Right cardiac atrium (tissue), 5 donors: Measurements from ENCODE around the gene PRKN. TPM values are rescaled to one million over a fixed set of nuclear protein-coding genes. Genes with fewer than 3 reads are reported as not detected.
A peak's percentile ranks its signal among the peaks of the same experiment; 100 is the strongest.

Source experiments
- ATAC-seq, 2 donors: fragments of 200-7000 bp; cut with Tn5 transposase; one replicate each; pipeline versions ENCODE4 v1.8.0 to v1.9.1; 2020; ENCODE audit warnings: moderate library complexity in 2 of 2, mild to moderate bottlenecking in 1 of 2
- DNase-seq, 3 donors: peaks; one replicate each; pipeline ENCODE4 v3.0.0-alpha.2; 2020
- H3K27ac ChIP-seq: one replicate; pipeline ENCODE4 v1.5.1; 2013; ENCODE audit warnings: mild to moderate bottlenecking, low read length, control low read depth, moderate library complexity
- H3K27me3 ChIP-seq: one replicate; pipeline ENCODE4 v1.6.1; 2013; ENCODE audit not compliant: control insufficient read depth, insufficient read depth
- H3K4me1 ChIP-seq: one replicate; pipeline ENCODE4 v1.6.1; 2013; ENCODE audit warnings: low read length; ENCODE audit not compliant: control insufficient read depth, insufficient read depth
- H3K4me3 ChIP-seq: one replicate; pipeline ENCODE4 v1.5.1; 2013; ENCODE audit warnings: low read length, control low read depth
- H3K9me3 ChIP-seq: one replicate; pipeline ENCODE4 v1.6.1; 2013; ENCODE audit warnings: low read length; ENCODE audit not compliant: control insufficient read depth
- WGBS: extraction: QIAGEN DNeasy Blood & Tissue Kit; methylation state at CpG from one replicate; pipeline ENCODE4 v1.1.7; 2013; 5-methylcytosine and 5-hydroxymethylcytosine counted together
- intact Hi-C, 4 donors: fragments of 100-400 bp; cut with DNase I; formaldehyde crosslinking; loops; one replicate each; pipeline versions ENCODE4 v1.11.0 to v1.14.0; 2022 to 2023
- polyA plus RNA-seq: library from polyadenylated mRNA; stranded (reverse); fragments of 200-250 nt; gene quantifications from one replicate; pipeline ENCODE4 v1.2.3, GENCODE V29; 2013
- total RNA-seq, 4 donors: library from RNA; stranded (reverse); fragmentation: NEBNext Ultra II Directional; extraction: Animal tissue kit (Norgen Biotek cat#: 25700); gene quantifications; one replicate each; pipeline ENCODE4 v1.2.1, GENCODE V29; 2021
- donor health status: healthy with polysubstance abuse.
- donor health status: DM: no; HTN: yes; CAD: no.
- donor health status: DM: no; HTN: no; CAD: no.
- donor health status: DM: no; HTN: yes; CAD: no; lungs with severe emphysema.
- donor health status: DM: yes; HTN: yes; CAD: no.

The PRKN gene
- total and polyA plus RNA-seq, 5 donors: 9.6 to 33.0 (median 24.8) TPM

DNA sequence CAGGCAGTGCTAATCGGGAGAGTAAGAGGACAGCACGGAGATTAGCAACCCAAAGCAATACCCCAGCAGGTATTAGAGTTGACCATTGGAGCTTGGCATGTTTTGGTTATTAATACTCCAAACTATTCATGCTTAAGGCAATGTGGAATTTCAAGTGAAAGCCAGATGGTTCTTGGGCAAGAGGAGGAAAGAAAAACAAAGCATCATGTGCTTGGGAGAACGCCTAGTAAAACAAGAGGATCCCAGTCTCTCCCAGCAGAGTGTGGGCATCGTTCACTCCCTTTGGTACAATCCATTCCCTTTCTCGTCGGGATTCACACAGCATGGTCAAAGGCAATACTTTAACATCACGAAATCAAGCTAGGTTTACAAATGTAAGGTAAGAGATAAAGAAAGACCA is 349.8 kb downstream of the PRKN start:
- 80% methylated on average over 7 of the region's 7 CpGs for WGBS
- no peaks in the 10 kb centered on the region for H3K4me1 ChIP-seq
- intact Hi-C loops: no loop called here
- no peak overlapping the region for H3K4me3 ChIP-seq
- no peaks in the 10 kb centered on the region for H3K27me3 ChIP-seq
- no peaks in the 10 kb centered on the region for H3K9me3 ChIP-seq
- ATAC-seq (peak in 1 of 2 donors; percentile 40), DNase-seq (no peak)
- no peak overlapping the region for H3K27ac ChIP-seq

DNA sequence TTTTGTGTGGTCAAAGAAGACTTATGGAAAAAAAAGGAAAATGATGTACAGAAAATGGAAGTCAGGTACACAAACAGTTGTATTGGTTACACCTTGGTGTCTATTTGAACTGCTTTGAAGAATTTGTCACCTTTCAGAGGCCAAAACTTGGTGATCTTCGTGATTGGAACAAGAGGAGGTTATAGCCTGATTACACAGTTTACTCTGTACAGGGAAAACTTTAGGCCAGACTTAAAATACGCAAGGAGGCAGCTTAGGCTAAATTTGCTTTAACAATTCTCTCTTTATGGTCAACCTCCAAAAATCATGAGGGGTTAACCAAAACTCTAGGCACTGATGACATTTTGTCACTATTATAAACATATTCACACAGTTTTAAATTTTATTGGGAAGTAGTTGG is 353.7 kb downstream of the PRKN start:
- Histone ChIP-seq H3K27me3 (no peaks in the 10 kb centered on the region), H3K27ac (no peak overlapping the region), H3K9me3 (no peaks in the 10 kb centered on the region), H3K4me3 (no peak overlapping the region), H3K4me1 (peaks cover 3% of the 10 kb centered on the region)
- ATAC-seq: no peak
- 93% methylated on average over 2 of the region's 2 CpGs for WGBS
- intact Hi-C loops: no loop called here
- DNase-seq: no peak

DNA sequence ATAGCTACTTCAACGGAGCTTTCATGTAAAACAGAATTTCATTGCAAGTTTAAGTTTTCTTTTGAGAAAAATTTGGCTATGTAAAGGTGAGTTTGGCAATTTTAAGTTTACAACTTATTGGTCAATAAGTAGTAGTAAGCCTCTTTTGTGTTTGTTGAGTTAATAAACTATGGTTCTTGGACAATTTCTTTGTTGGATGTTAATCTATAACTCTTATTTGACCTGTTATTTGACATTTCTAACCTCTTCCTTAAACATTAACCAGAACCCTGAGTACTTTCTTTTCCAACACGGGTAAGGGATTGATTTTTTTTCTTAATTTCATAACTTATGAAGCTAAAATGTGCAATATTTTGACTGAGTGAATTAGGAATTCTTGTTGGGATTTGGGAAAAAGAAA is 354.4 kb downstream of the PRKN start:
- intact Hi-C loops: no loop called here
- H3K4me1 ChIP-seq: peaks cover 5% of the 10 kb centered on the region
- 90% methylated on average over 2 of the region's 2 CpGs for WGBS
- H3K27me3 ChIP-seq: no peaks in the 10 kb centered on the region
- no peak overlapping the region for H3K27ac ChIP-seq
- H3K4me3 ChIP-seq: no peak overlapping the region
- DNase-seq: no peak
- no peak for ATAC-seq
- H3K9me3 ChIP-seq: no peaks in the 10 kb centered on the region

DNA sequence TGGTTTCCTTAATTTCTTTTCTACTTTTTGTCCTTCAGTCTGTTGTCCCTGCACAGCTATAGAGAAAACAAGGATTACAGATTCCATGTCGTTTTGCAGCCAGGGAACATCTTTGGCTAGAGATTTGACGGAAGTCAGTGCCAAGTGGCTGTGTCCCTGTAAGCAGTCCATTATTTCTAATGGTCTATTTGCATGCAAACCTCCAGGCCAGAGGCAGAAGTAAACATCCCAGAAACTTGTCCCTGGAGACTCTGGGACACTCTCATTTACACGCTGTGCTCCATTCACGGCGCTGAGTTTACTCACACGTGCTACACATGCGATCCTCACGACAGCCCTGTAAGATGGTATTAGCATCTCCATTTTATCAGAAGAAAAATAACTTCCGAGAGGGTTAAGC is 355.5 kb downstream of the PRKN start:
- WGBS: 72% methylated on average over 9 of the region's 9 CpGs
- Histone ChIP-seq H3K27me3 (no peaks in the 10 kb centered on the region), H3K4me3 (no peak overlapping the region), H3K9me3 (no peaks in the 10 kb centered on the region), H3K4me1 (peaks cover 5% of the 10 kb centered on the region), H3K27ac (no peak overlapping the region)
- intact Hi-C loops: no loop called here
- no peak for ATAC-seq
- no peak for DNase-seq

DNA sequence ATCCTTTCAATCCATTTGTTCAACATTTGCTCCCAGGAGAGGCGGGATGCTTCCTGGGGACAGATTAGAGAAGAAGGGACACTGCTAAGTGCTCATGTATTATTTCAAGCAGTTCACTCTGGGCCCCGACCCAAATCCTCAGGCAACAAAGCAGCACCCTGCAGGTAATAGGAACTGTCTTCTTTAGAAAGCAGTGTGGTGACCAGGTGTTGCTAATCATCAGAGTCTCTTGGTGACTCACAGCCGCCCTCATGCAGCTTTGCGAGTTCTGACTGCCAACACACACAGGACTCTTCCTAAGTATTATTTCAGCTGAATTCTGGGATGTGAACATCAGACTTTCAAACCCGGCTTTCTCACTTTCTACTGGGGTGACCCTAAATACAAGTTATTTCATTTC is 356.4 kb downstream of the PRKN start:
- WGBS: 90% methylated on average over 5 of the region's 5 CpGs
- H3K9me3 ChIP-seq: no peaks in the 10 kb centered on the region
- H3K4me3 ChIP-seq: no peak overlapping the region
- no peaks in the 10 kb centered on the region for H3K27me3 ChIP-seq
- no peak for DNase-seq
- peaks cover 5% of the 10 kb centered on the region for H3K4me1 ChIP-seq
- H3K27ac ChIP-seq: no peak overlapping the region
- intact Hi-C loops: no loop called here
- no peak for ATAC-seq

DNA sequence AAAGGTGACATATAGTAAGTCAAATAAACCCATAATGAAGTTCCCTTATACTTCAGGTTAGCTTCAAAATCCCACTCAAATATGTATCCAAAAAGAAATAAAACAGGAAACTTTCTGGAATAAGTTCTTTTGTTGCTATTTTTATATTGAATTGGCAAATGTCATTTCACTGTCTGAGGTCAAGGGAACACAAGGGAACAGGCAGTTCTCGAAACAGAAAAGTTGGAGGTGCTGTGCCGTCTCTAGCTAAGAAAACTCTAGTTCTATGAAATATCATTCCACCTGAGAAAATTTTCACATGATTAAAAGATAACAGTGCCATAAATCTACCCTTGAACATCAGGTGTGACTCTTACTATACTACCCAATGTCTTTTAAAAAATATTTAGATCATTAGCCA is 358.5 kb downstream of the PRKN start:
- H3K4me1 ChIP-seq: peaks cover 5% of the 10 kb centered on the region
- ATAC-seq: no peak
- H3K27ac ChIP-seq: no peak overlapping the region
- H3K9me3 ChIP-seq: no peaks in the 10 kb centered on the region
- 45% methylated on average over 2 of the region's 2 CpGs for WGBS
- H3K27me3 ChIP-seq: no peaks in the 10 kb centered on the region
- DNase-seq: no peak
- H3K4me3 ChIP-seq: no peak overlapping the region
- intact Hi-C loops: no loop called here

DNA sequence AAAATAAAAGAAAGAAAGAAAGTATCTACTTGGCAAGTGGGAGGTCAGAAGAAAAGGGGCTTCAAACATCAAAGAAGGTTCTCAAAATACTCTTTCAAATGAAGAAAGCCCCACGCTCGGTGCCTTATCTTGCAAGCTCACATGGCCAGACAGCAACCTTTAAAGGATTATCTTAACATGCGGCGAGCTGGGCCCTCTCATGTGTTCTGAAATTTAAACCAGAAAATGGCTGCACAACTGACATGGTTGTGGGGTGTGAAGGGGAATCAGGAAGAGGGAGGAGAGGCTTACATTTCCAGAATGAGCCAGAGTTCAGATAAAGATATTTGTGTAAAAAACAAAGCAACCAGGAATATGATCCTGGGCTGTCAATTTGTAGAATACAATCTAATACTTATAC is 363.1 kb downstream of the PRKN start:
- Histone ChIP-seq H3K27me3 (no peaks in the 10 kb centered on the region), H3K4me3 (no peak overlapping the region), H3K9me3 (no peaks in the 10 kb centered on the region), H3K4me1 (peaks cover 2% of the 10 kb centered on the region), H3K27ac (no peak overlapping the region)
- no peak for DNase-seq
- WGBS: 68% methylated on average over 4 of the region's 4 CpGs
- no peak for ATAC-seq
- intact Hi-C loops: no loop called here

DNA sequence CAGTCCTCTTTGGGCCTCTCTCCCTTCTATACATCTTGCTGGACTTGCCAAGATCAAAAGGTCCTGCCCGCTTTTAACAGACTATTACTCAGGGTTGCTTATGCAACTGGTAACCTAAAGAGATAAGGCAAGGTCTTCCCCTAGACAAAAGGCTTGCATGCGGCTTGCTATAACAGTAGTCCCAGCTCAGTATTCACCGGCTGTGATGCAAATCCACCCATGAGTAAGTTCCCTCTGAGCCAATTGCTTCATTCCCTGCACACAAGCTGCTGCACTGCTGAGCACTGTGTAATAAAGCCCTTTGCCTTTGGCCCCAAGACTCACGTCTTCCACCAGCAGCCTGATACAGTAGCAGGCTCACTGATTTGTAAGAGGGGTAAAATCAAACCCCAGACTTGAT is 363.8 kb downstream of the PRKN start:
- intact Hi-C loops: no loop called here
- no peak for ATAC-seq
- peaks cover 2% of the 10 kb centered on the region for H3K4me1 ChIP-seq
- H3K4me3 ChIP-seq: no peak overlapping the region
- no peaks in the 10 kb centered on the region for H3K9me3 ChIP-seq
- no peaks in the 10 kb centered on the region for H3K27me3 ChIP-seq
- DNase-seq: no peak
- H3K27ac ChIP-seq: no peak overlapping the region
- 91% methylated on average over 4 of the region's 4 CpGs for WGBS

DNA sequence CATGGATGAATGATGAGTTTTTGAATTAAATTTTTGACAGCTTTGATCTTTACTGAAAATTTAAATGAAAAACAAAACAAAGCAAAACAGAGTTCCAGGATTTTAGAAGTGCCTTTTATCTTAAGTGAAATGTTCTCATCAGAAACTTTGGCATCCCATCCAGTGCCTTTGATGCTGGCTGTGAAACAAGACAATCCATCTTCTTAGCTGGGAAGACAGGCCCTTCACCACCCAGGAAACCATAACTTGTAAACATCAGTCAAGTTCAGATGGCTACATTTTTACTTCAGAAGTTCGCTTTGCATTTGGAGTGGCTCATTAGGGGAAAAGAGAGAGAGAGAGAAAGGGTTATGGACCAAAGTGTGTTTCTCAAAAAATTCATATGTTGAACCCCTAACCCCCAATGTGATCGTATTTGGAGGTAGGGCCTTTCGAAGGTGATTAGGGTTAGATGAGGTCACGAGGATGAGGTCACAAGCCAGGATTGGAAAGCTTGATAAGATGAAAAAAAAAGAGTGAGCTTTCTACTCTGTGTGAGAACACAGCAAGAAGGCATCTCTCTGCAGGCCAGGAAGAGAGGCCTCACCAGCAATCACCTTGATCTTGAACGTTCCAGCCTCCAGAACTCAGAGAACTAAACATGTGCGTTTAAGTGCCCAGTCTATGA is 366.5 kb downstream of the PRKN start:
- no peak for DNase-seq
- peak in 1 of 2 donors; percentile 50 for ATAC-seq
- H3K27ac ChIP-seq: no peak overlapping the region
- H3K27me3 ChIP-seq: no peaks in the 10 kb centered on the region
- H3K4me1 ChIP-seq: no peaks in the 10 kb centered on the region
- no peaks in the 10 kb centered on the region for H3K9me3 ChIP-seq
- no peak overlapping the region for H3K4me3 ChIP-seq
- WGBS: 74% methylated on average over 6 of the region's 6 CpGs
- intact Hi-C loops: no loop called here

DNA sequence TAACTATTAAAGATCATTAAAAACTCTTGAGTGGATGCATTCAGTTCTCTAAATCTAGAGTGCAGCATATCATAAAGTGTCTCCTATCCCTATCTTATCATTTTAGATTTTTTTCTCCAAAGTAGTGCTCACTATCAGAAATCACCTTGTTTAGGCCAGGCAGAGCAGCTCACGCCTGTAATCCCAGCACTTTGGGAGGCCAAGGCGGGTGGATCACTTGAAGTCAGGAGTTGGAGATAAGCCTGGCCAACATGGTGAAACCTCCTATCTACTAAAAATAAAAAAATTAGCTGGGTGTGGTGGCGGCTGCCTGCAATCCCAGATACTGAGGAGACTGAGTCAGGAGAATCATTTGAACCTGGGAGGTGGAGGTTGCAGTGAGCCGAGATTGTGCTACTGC is 368.9 kb downstream of the PRKN start:
- Histone ChIP-seq H3K27me3 (no peaks in the 10 kb centered on the region), H3K4me1 (no peaks in the 10 kb centered on the region), H3K9me3 (no peaks in the 10 kb centered on the region), H3K27ac (no peak overlapping the region), H3K4me3 (no peak overlapping the region)
- WGBS: 71% methylated on average over 4 of the region's 4 CpGs
- intact Hi-C loops: no loop called here
- no peak for DNase-seq
- no peak for ATAC-seq

DNA sequence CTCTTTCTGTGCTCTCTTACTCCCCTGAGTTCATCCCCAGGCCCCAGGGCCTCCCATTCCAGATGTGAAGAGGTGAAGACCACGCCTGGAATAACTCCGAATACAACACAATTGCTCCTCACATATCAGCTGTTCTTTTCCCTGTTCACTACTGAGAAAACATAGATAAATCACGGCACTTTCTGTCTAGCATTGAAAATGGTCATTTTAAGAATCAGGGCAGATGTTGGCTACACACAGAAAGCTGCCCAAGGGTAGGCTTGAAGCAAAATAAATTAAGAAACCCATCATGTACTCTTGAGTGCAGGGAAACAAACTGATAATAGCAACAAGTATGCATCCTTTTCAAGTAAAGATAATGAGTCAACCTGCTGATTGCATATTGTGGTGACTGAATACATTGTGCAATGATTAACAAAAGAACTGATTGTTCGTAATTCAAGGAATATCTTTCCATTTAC is 382.5 kb downstream of the PRKN start:
- no peak for DNase-seq
- H3K27ac ChIP-seq: no peak overlapping the region
- WGBS: 42% methylated on average over 4 of the region's 4 CpGs
- no peak overlapping the region for H3K4me3 ChIP-seq
- H3K4me1 ChIP-seq: peaks cover 5% of the 10 kb centered on the region
- intact Hi-C loops: no loop called here
- H3K27me3 ChIP-seq: no peaks in the 10 kb centered on the region
- ATAC-seq: peak; percentile 59 to 87
- H3K9me3 ChIP-seq: no peaks in the 10 kb centered on the region

DNA sequence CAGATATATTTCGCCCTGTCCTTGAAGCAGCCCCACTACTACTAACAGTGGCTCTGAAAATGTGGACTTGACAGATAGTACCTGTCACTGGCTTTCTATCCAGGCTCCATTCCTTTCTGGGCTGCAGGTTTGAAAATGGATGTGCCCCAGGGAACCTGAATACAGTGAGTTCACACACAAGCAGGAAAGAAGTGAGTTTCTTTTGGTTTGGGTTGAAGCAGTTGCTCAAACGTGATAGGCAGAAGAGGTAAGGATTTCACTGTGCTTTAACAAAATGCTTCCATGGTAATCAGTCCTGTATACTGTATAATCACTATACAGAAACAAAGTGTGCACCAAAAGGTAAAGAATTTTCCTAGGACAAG is 382.9 kb downstream of the PRKN start:
- WGBS: 66% methylated on average over 2 of the region's 2 CpGs
- intact Hi-C loops: no loop called here

More for the DNA sequence above, 382.9 kb downstream of the PRKN start:
- H3K27ac ChIP-seq: no peak overlapping the region
- DNase-seq: no peak
- H3K4me1 ChIP-seq: peaks cover 5% of the 10 kb centered on the region
- H3K4me3 ChIP-seq: no peak overlapping the region
- no peaks in the 10 kb centered on the region for H3K27me3 ChIP-seq
- no peaks in the 10 kb centered on the region for H3K9me3 ChIP-seq
- peak in 1 of 2 donors; percentile 24 for ATAC-seq
